Fibroblast of mammary gland (primary cell): ENCODE results near the gene BMERB1.
A peak's percentile ranks its signal among the peaks of the same experiment; 100 is the strongest.

Experiments used
- DNase-seq: peaks from one replicate; pipeline ENCODE4 v3.0.0-alpha.2; 2010; ENCODE audit warnings: low read depth
- H3K4me3 ChIP-seq: 2 replicates; pipeline ENCODE4 v1.5.1; 2011; ENCODE audit warnings: low read depth, mild to moderate bottlenecking, low read length, moderate library complexity; ENCODE audit not compliant: control insufficient read depth
- CTCF ChIP-seq: conservative IDR thresholded peaks from 2 replicates; pipeline ENCODE4 v1.5.1; 2011; ENCODE audit warnings: low read depth, low read length, inconsistent platforms; ENCODE audit not compliant: control insufficient read depth, insufficient read depth

BMERB1 gene

GRCh38 chr16:15548482-15548891, 114.1 kb downstream of the BMERB1 start:
- DNase-seq = no peak
- no peak overlapping the region for H3K4me3 ChIP-seq
- TF ChIP-seq CTCF = no peak

- DNase-seq = no peak
- no peak overlapping the region for H3K4me3 ChIP-seq
- TF ChIP-seq CTCF = no peak
Measured at GRCh38 chr16:15552507-15552906, 118.1 kb downstream of the BMERB1 start.

- DNase-seq = peak; percentile 39
- no peak overlapping the region for H3K4me3 ChIP-seq
- no peak for TF ChIP-seq CTCF
Measured at GRCh38 chr16:15553313-15554088, 119.1 kb downstream of the BMERB1 start.

- DNase-seq = no peak
- TF ChIP-seq CTCF = no peak
- H3K4me3 ChIP-seq = no peak overlapping the region
Measured at GRCh38 chr16:15556130-15556529, 121.7 kb downstream of the BMERB1 start.

GRCh38 chr16:15557258-15557657, 122.9 kb downstream of the BMERB1 start:
- DNase-seq = no peak
- no peak overlapping the region for H3K4me3 ChIP-seq
- no peak for TF ChIP-seq CTCF

GRCh38 chr16:15559176-15559575, 124.8 kb downstream of the BMERB1 start:
- DNase-seq = no peak
- TF ChIP-seq CTCF = no peak
- no peak overlapping the region for H3K4me3 ChIP-seq

GRCh38 chr16:15564604-15565339, 130.4 kb downstream of the BMERB1 start:
- TF ChIP-seq CTCF = no peak
- no peak for DNase-seq
- H3K4me3 ChIP-seq = no peak overlapping the region
